Colon (tissue), 2 donors: ENCODE results near the gene EGLN3.
"Not testable (repeated sequence)": the region's sequence is repeated elsewhere in the genome, so short reads cannot be mapped to it uniquely, and the experiment has no call there.

Experiments
- FAIRE-seq: peaks from 2 replicates; lab custom pipeline; 2012; peaks lifted over from hg19 to GRCh38; lab: Jason Lieb, UNC
- donor health status: control.
- donor health status: control.

EGLN3 gene

GRCh38 chr14:33950320-33951182, at the start of gene EGLN3:
Gene EGLN3, minus strand, starts transcription at chr14:33951074. Its CDS starts 322 bp downstream, at chr14:33950752.
- FAIRE-seq: no peak

- FAIRE-seq: no peak
Observed at GRCh38 chr14:34000396-34000795, 49.5 kb upstream of the EGLN3 start.

DNA sequence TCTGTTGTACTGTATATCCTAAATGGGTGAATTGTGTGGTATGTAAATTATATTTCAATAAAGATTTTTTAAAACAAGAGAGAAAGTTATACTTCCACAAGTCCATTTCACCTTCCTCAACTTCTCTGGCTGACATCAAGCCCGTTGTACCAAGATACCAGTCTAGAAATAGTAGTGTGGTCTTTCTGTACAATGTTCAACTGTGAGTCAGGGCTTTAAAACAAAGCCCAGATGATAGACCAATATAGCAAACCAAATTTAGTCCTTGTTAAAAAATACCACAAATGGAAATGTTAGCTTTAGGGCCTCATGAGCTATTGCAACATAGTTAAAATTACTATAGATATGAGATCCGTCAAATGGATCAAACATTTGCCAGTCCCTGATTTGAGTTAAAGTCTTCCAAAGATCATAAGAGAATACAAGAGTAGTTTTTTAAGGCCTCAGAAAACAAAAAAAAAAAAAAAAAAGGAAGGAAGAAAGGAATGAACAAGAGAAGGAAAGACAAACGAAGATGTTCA, 49.0 kb upstream of the EGLN3 start:
- no peak for FAIRE-seq

GRCh38 chr14:33997611-33998010, 46.7 kb upstream of the EGLN3 start:
- no peak for FAIRE-seq

DNA sequence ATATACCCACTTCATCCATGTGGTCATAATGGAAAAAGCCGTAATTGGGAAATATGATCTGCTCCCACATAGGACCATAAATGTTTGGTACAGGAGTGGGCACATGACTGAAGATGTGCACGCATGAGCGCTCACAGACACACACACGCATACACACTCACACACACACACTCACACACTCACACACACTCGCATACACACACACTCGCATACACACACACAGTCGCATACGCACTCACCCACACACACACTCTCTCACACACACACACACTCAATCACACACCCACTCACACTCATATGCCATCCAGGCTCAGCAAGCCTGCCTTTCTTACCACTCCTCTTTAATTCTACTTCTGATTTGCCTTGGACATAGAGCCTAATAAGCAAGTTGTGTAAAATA, 45.6 kb upstream of the EGLN3 start:
- no peak for FAIRE-seq

DNA sequence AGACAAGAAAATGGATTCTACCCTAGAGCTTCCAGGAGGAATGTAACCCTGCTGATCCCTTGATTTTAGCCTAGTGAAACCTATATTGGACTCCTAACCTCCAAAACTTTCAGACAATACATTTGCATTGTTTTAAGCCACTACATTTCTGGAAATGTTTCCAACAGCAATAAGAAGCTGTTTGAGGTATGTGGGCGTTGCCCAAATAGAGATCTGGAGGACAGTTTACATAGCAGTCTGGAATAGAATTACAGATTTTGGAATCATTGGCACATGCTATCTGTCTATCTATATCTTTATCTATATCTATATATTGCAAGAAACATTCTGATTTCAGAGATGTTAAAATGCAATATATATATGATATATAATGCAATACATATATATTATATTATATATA, 42.4 kb upstream of the EGLN3 start:
- no peak for FAIRE-seq

DNA sequence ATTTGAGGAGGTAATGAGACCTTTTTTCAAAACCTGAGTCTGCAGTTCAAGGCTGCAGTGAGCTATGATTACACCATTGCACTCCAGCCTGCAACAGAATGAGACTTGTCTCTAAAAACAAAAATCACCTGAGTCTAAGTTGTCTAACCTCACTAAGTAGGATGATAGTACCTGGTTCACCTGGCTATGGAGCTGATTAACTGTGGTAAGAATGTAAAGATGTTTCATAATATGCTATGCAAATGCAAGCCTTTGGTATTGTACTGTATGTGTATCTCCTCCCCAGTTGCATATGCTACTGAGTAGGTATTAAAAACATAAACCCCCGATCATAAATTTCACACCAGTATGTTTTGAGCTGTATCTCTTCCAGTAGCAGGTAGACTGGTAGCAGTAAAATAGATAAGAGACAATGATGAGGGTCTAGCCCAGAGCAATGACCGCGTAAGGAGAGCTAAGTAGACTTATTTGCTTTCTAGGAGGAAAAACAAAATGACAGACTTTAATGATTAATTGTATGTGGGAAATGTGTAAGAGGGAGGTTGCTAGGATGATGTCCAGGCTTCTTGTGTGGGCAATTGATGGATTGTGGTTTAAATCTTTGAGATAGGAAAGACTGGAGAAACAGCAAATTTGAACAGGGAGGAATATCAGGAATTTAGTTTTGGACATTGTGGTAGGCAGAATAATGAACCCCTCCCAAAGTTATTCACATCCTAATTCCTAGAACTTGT, 41.6 kb upstream of the EGLN3 start:
- FAIRE-seq: no peak

- FAIRE-seq: no peak
Observed at GRCh38 chr14:33990790-33991189, 39.9 kb upstream of the EGLN3 start.

DNA sequence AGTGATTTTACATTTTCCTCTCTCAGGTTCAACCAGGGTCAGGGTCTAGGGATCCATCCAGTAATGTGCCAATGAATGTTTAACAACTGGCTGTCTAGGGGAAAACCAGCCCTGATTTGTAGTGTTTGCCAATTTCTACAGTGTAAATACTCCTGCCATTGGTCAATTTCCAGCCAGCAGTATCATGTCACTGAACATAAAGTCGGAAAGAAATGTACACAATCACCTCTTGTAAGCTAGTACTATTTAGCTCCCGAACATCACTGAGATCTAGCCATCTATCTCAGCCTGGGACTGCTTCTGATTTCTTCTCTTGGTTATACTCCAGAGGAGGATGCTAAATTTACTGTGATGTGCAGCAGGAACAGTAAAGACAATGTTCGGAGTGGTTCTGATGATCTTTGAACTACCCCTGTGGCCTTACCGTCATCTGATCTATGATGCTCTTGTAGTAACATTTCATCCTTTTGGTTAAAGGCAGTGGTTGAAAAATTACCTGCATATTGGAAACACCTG, 36.7 kb upstream of the EGLN3 start:
- no peak for FAIRE-seq

- no peak for FAIRE-seq
Observed at GRCh38 chr14:33986804-33987203, 35.9 kb upstream of the EGLN3 start.

DNA sequence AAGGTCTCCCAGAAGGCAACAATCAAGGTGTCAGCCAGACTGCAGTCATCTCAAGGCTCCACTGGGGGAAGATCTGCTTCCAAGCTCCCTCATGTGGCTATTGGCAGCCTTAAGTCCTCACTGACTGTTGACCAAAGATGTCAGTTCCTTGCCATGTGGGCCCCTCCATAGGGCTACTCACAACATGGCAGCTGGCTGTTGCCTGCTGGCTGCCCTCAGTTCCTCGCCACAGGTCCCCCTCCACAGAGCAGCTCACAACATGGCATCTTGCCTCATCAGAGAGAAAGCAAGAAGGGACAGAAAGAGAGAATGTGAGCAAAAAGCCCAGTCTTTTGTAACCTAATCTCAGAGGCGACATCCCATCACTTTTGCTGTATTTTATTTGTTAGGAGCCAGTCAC, 34.4 kb upstream of the EGLN3 start:
- no peak for FAIRE-seq

- FAIRE-seq: no peak
Observed at GRCh38 chr14:33979613-33980276, 28.9 kb upstream of the EGLN3 start.

DNA sequence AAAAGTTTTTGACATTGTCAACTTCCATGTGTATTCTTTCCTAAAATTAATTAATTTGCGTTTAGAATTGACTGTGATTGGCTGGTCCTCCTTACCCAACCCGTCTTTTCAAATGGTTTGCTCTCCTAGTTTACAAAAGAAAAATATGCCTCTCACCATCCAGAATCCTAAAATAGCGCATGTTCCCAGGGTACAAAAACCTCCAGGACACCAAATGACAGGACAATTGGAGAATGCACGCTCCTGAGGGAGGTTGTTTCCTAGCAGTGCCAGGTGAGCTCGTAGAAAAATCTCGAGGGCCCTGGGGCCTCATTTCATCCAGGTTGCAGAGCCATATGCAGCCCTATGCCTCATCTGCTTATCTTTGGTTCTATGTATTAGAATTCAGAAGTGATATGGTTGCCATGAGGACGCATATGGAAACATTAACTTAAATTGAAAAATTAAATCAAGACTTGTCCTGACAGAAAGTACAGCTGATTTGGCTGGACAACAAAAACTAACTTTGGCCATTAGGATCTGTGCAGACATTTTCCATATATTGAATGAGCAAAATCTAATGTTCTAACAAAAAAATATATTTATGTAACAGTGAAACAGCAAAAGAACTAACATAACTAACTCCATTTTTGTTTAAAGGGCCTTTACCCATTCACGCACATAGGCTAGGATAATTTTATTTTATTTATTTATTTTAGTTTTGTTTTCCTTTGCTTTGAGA, 28.2 kb upstream of the EGLN3 start:
- FAIRE-seq: no peak

DNA sequence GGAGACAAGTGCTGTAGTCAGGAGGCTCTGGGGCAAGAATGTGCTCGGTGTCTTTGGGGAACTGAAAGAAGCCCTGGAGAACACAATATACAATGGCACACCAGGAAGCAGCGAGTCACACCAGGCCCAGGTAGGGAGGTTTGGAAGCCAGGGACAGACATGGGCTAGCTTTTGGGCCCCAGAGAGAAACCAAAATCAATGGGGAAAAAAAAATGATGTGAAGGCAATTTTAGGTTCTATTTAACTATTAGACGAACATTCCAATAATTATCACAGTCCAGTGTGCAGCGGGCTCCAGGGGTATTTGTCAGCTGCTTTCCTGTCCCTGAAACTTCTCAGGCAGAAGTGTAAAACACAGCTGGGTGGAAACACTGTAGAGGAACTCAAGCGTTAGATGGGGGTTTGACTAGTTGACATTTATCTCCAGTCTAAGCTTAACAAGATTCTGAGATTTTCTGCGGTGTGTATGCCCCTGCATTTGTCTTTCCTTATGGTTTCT, 21.8 kb upstream of the EGLN3 start:
- FAIRE-seq: no peak

DNA sequence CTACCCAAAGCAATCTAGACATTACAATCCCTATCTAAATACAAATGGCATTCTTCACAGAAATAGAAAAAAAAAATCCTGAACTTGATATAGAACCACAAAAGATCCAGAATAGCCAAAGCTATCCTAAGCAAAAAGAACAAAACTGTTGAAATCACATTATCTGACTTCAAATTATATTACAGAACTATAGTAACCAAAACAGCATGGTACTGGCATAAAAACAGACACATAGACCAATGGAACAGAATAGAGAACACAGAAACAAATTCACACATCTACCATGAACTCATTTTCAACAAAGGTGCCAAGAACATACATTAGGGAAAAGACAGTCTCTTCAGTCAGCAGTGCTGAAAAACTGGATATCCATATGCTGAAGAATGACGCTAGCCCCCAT, 19.0 kb upstream of the EGLN3 start:
- FAIRE-seq: not testable (repeated sequence)

DNA sequence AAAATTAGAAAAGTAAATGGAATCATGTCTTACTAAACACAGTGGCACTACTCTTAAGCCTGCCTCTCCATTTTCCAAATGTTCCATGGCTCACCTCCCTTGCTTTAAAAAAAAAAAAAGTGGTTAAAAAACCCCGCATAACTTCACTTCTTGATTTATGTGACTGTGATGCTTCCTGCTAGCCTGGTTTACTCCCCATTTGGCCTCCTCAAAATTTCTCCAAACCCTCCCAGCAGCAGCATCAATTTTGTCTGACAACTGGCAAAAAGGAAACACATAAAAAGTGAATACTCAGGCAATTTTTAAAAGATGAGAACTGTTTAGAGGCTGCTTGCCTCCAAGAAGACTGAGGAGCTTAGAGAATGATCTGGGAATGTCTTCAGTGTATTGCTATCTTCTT, 17.8 kb upstream of the EGLN3 start:
- no peak for FAIRE-seq

DNA sequence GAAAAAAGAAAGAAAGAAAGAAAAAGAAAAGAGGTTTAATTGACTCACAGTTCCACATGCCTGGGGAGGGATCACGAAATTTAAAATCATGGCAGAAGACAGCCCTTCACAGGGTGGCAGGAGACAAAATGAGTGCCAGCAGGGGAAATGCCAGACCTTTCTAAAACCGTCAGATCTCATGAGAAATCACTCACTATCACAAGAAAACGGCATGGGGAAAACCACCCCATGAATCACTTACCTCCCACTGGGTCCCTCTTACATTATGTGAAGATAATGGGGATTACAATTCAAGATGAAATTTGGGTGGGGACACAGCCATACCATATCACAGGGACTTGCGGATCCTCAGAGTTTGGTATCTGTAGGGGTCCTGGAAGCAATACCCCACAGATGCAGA, 16.3 kb upstream of the EGLN3 start:
- FAIRE-seq: no peak

DNA sequence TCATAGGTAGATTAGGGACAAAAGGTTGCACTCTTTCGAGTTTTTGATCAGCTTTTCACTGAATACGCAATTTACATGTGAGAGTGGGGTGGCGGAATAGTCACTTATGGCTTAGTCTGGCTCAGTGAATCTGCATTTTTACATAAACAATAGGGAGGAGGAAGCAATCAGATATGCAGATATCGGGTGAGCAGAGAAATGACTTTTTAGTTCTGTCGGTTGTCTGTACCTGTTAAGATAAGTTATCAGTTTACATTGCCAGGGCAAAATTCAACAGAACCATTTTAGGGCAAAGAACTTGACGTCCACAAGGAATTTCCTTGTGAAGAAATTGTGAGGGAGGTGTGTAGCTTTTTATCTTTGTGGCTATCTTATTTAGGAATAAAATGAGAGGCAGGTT, 15.4 kb upstream of the EGLN3 start:
- no peak for FAIRE-seq

DNA sequence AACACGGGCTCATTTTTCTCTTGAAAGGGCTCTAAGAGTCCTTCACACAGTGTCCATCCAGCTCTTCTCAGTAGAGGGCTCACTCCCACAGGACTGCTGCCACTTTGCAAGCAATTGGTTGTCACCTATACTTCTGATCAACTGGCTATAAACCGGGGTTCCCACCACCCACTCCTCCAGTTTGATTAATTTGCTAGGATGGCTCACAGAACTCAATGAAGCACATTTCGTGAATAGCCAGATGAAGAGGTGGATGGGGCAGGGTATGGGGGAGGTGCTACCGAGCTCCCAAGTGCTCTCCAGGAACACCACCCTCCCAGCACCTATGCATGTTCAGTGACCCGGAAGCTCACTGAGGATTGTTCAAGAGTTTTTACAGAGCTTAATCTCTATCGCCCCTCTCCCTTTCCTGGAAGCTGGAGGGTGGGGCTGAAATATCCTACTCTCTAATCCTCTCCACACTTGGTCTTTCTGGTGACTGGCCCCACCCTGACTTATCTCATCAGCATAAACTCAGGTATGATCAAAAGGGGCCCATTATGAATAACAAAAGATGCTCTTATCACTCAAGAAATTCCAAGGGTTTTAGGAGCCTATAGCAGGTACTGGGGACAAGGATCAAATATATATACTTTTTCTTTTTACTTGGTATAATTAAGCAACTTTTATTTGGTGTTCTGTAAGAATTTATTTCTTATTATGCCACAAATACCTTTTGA, 13.9 kb upstream of the EGLN3 start:
- no peak for FAIRE-seq

DNA sequence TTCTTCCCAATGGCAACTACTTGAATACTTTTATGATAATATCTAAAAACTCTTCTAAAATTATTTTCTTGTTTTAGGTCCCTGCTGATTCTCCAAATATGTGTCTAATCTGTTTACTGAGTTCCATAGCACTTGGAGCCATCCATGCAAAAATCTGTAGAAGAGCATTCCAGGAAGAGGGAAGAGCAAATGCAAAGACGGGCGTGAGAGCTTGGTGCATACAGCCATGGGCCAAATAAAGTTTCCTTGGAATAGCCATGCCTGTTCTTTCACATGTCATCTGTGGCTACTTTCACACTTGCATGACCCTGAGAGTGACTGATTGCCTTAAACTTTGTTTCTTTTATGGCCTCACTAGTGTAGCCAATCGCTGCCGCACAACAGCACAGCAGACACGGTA, 13.0 kb upstream of the EGLN3 start:
- no peak for FAIRE-seq

DNA sequence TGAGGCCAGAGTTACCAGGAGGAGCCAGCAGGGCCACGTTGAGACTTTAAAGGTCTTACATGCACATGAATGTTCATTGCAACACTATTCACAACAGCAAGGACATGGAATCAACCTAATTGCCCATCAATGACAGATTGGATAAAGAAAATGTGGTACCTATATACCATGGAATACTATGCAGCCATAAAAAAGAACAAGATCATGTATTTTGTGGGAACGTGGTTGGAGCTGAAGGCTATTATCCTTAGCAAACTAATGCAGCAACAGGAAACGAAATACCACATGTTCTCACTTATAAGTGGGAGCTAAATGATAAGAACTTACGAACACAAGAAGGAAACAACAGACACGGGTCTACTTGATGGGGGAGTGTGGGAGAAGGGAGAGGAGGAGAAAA, 11.6 kb upstream of the EGLN3 start:
- not testable (repeated sequence) for FAIRE-seq
